GM12874 (cell line): ENCODE measurements around the gene LDB3.

Experiments used
- TF ChIP-seq, protein P1 (sequence below): IDR thresholded peaks from 2 replicates; pipeline ENCODE4 v1.5.1; 2011; ENCODE audit warnings: low read depth, mild to moderate bottlenecking, control low read depth, low read length, moderate library complexity; ENCODE audit not compliant: insufficient read depth

The LDB3 gene

DNA sequence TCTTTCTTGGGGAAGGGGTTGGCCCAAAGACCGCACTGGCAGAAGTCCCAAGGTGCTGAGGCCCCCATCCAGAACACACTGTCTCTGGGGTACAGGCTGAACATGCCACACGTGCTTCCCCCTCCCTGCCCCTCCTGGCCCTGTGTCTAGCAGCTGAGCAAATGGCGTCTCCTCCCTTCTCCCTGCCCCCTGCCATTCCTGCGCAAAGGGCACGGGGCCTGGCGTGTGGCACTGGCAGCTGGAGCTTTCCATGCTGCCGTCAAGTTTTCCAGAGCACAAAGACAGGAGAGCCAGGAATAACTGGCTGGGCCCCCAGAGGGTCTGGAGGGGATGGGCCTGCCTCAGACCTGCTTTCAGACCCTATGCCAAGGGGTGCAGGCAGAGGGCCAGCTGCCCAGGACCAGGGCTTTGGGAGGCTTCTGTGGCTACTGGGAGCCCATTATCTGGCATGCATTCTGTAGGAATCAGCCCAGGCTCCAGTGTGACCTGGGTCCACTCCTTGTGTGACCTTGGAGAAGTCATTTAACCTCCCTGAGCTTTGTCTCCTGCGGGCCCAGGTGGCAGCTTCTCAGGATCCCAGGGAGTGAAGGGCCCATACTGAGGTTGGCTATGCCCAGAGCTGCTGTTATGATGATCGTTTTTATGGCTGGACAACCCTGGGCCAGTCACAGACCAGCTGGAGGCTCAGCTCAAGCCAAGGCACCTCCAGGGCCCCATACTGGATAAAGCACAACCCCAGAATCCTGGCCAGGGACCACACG, 710 bp upstream of the LDB3 start:
- TF ChIP-seq, protein P1, sequence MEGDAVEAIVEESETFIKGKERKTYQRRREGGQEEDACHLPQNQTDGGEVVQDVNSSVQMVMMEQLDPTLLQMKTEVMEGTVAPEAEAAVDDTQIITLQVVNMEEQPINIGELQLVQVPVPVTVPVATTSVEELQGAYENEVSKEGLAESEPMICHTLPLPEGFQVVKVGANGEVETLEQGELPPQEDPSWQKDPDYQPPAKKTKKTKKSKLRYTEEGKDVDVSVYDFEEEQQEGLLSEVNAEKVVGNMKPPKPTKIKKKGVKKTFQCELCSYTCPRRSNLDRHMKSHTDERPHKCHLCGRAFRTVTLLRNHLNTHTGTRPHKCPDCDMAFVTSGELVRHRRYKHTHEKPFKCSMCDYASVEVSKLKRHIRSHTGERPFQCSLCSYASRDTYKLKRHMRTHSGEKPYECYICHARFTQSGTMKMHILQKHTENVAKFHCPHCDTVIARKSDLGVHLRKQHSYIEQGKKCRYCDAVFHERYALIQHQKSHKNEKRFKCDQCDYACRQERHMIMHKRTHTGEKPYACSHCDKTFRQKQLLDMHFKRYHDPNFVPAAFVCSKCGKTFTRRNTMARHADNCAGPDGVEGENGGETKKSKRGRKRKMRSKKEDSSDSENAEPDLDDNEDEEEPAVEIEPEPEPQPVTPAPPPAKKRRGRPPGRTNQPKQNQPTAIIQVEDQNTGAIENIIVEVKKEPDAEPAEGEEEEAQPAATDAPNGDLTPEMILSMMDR = no peak

DNA sequence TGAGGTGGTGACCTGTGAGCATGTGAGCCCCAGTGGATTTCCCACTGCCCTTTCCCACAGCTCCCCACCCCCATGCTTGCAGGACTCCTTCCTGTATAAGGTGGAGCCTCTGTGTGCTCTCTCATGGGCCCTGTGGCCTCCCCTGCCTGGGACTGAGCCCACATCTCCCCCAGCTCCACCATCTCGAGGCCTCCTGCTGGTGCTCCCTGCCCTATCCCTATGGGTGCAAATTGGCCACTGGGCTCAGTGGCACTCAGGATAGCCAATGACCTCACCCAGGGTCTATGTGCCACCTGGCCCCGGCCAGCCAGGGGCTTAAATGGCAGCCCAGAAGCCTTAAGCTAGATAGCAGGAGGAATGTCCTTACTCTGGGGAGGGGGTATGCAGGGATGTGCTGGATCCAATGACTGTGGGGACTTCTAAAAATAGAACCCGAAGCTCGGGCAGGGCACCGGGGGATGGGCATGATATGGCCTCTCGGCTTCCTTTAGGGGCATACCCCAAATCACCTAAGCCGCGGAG, 2.0 kb downstream of the LDB3 start:
- TF ChIP-seq, protein P1 = no peak

DNA sequence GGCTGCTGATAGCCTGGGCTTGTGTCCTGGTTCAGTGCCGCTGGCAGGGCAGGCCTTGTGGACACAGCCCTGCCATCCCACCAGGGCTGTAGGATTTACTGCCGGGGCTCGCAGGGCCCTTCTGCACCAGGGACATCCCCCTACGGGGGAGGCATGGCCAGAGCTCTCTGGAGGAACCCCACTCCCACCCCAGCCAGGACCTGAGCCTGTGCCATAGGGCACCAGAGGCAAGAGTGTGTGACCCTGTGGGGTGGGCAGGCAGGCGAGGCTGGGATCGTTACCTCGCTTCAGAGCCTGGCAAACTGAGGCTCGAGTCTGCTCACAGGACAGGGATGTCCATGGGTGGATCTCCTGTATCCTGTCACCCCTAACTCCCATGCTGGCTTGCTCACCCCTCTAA, 2.6 kb downstream of the LDB3 start:
- TF ChIP-seq, protein P1 = no peak

DNA sequence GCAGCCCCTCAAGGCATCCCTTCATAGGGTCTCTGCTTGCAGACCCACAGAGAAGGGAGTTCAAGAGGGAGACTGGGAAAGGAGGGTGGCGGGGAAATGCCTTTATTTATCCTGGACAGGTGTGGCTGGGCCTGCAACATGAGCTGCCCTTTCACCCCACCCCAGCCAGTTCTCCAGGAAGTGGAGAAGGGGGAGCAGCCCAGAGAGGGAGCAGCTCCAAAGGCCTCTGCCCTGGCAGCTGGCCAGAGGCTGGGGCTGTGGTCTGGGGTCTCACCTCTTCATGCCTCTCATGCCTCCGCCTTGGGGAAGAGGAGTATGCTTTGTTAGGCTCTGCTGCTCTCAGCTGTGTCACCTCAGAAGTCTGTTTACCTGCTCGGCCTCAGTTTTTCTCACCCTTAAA, 3.1 kb downstream of the LDB3 start:
- TF ChIP-seq, protein P1 = no peak

DNA sequence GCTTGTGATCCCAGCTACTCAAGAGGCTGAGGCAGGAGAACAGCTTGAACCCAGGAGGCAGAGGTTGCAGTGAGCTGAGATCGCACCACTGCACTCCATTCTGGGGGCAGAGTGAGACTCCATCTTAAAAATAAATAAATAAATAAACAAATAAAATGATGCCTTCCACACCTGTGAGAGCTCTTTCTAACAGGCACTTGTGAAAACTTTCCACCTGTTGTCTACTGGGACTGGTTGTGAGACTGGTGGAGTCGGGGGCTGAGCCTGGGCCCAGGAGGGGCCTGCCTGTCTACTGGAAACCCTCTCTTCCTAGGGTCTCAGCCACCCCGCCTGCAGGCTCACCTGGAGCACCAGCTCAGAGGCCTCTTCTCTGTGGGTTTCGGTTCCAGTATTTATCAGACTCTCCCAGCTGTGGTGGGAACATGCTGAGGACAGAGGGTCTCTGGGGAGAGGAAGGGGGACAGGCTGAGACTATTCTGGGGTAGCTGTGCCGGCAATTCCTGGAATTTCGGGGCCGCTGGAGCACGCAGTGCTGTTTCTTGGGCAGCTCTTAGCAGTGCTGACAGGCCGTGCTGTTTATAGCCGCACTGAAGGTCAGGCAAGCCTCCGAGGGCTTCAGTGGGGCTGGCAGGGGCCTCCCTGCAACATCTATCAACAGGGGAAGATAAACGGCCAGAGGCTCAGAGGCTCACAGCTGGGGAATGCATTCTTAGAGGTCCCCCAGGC, 3.8 kb downstream of the LDB3 start:
- TF ChIP-seq, protein P1 = no peak

DNA sequence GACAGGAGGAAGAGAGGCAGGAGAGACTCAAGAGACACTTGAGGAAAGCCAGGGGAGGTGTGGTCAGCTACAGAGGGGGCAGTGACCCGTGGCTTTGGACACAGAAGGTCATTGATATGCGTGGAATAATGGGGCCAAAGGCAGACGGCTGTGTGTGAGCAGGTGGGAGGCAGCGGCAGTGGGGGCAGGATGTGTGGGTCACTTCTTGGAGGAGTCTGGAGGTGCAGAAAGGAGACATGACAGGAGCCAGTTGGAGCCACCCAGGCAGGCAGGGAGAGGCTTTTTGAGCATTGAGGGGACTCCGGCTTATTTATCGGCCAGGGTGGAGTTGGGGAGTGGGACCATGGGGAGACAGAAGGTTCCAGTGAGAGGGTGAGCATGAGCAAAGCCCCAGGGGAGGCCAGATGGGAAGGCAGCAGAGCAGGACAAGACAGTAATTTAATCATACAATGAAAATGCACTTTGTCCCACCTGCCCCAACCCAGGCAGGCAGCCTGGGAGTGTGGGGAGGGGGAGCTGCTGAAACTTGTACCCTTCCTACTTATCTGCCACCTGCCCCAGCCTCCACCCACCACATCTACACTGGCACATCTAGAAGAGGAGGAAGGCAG, 5.0 kb downstream of the LDB3 start:
- TF ChIP-seq, protein P1 = no peak
